T-helper 2 cell (primary cell): ENCODE data around the gene NINJ2.
"Not testable (repeated sequence)": the region's sequence is repeated elsewhere in the genome, so short reads cannot be mapped to it uniquely, and the experiment has no call there.

Experiments used
- DNase-seq, 5 experiments: peaks; one replicate each; pipeline versions ENCODE4 v3.0.0 to v3.0.0-alpha.2; 2012 to 2022
- total RNA-seq, 2 donors: gene quantifications; one replicate each; lab custom pipeline; 2026; lab: John Stamatoyannopoulos, UW

NINJ2 gene
- 6.2 to 12.5 reads per million in 2 donors for total RNA-seq

GRCh38 chr12:663293-663871, at the start of gene NINJ2:
Gene NINJ2, minus strand, starts transcription at chr12:663445. Its CDS starts 85 bp downstream, at chr12:663360.
- peak in 1 of 5 experiments; percentile 43 for DNase-seq

GRCh38 chr12:712172-712863, 49.1 kb upstream of the NINJ2 start:
- DNase-seq = no peak

- no peak for DNase-seq
Observed at GRCh38 chr12:709455-710020, 46.3 kb upstream of the NINJ2 start.

- DNase-seq = not testable (repeated sequence)
Observed at GRCh38 chr12:708084-708483, 44.8 kb upstream of the NINJ2 start.

GRCh38 chr12:704516-705242, 41.4 kb upstream of the NINJ2 start:
- peak in 1 of 5 experiments; percentile 64 for DNase-seq

- no peak for DNase-seq
Observed at GRCh38 chr12:701896-702539, 38.8 kb upstream of the NINJ2 start.

GRCh38 chr12:700016-700415, 36.8 kb upstream of the NINJ2 start:
- DNase-seq = no peak

- DNase-seq = not testable (repeated sequence)
Observed at GRCh38 chr12:698222-698621, 35.0 kb upstream of the NINJ2 start.

GRCh38 chr12:697481-697880, 34.2 kb upstream of the NINJ2 start:
- DNase-seq = no peak

- DNase-seq = no peak
Observed at GRCh38 chr12:694734-695503, 31.7 kb upstream of the NINJ2 start.

- DNase-seq = no peak
Observed at GRCh38 chr12:693934-694533, 30.8 kb upstream of the NINJ2 start.

GRCh38 chr12:692274-692673, 29.0 kb upstream of the NINJ2 start:
- DNase-seq = no peak

- no peak for DNase-seq
Observed at GRCh38 chr12:690466-690865, 27.2 kb upstream of the NINJ2 start.

- peak; percentile 35 to 95 (median 78) for DNase-seq
Observed at GRCh38 chr12:685388-685787, 22.1 kb upstream of the NINJ2 start.

- peak in 1 of 5 experiments; percentile 42 for DNase-seq
Observed at GRCh38 chr12:684416-684815, 21.2 kb upstream of the NINJ2 start.

GRCh38 chr12:681568-682256, 18.5 kb upstream of the NINJ2 start:
- DNase-seq = no peak

- no peak for DNase-seq
Observed at GRCh38 chr12:678747-679712, 15.8 kb upstream of the NINJ2 start.

- DNase-seq = no peak
Observed at GRCh38 chr12:675562-675961, 12.3 kb upstream of the NINJ2 start.

GRCh38 chr12:674272-674781, 11.1 kb upstream of the NINJ2 start:
- DNase-seq = peak in 4 of 5 experiments; percentile 68 to 98 (median 74)

GRCh38 chr12:673849-674248, 10.6 kb upstream of the NINJ2 start:
- no peak for DNase-seq
